Measurements from ENCODE around the gene LGI4.
"Not testable (repeated sequence)": the region's sequence is repeated elsewhere in the genome, so short reads cannot be mapped to it uniquely, and the experiment has no call there.

The LGI4 gene

GRCh38 chr19:35110974-35111373, 23.9 kb downstream of the LGI4 start:
- no peak for DNase-seq (ENCODE audit: extremely low spot score, insufficient read length, low read depth)
- no peak for FAIRE-seq

DNA sequence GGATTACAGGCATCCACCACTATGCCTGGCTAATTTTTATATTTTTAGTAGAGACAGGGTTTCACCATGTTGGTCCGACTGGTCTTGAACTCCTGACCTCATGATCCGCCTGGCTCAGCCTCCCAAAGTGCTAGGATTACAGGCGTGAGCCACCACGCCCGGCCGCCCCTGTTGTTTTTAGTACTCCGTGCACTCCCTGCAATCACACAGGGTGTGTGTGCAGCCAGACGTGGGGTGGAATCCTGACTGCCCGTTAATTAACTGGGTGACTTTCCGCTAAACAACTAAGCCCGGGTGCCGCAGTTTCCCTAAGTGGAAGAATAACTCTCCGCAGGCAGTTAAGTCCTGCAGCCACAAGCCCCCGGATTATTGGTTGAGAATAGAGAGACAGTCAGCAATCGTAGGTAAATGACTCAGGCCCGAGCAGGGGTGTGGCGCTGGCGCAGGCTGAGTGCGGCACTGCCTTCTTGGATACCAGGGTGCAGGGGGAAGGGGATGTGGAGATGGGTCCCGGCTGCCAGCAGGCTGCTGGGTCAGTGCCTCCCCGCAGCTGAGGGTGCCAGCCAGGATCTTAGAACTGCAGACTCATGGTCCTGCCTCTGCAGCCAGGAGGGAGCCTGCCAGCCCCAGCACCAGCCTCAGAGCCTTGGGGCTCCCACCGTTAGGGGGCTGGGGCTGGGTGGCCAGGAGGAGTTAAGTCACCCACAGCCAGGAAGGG, 25.3 kb downstream of the LGI4 start:
- FAIRE-seq (no peak), DNase-seq (ENCODE audit: extremely low spot score, insufficient read length, low read depth) (no peak)

DNA sequence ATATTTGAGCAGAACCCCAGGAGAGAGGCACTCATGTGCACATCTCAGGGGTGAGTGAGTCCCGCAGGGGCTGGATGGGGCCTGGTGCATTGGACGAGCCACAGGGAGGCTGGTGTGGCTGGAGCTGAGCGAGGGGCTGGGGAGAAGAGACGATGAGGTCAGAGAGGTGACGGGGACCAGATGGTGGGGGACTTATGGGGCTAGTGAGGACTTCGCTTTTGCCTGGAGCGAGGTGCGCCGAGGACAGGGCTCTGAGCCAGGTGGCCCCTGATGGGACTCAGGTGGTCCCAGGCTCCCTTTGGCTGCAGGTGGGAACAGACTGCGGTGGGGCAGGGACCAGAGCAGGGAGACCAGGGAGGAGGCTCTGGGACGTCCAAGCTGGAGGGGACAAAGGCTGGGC, 26.1 kb downstream of the LGI4 start:
- FAIRE-seq (no peak), DNase-seq (ENCODE audit: extremely low spot score, insufficient read length, low read depth) (no peak)

DNA sequence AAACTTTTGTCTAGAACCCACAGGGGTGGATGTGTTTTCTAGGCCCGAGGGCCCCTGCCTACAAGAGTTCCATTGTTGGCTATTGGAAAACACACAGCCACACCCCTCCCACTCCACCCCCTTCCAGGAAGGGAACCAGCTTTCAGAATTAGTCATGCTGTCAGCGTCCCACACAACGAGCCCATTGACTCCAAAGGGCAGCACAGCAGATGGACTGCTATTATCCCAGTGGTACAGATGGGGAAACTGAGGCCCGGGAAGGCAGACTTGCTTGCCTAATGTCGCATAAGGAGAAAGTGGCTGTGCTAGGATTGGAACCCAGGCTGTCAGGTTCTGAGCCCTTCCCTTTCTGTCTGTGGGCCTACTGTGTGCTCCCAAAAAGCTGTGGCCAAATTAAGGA, 27.3 kb downstream of the LGI4 start:
- FAIRE-seq (no peak), DNase-seq (ENCODE audit: extremely low spot score, insufficient read length, low read depth) (no peak)

- DNase-seq (ENCODE audit: extremely low spot score, insufficient read length, low read depth) (no peak), FAIRE-seq (no peak)
Measured at GRCh38 chr19:35106898-35107541, 27.8 kb downstream of the LGI4 start.

DNA sequence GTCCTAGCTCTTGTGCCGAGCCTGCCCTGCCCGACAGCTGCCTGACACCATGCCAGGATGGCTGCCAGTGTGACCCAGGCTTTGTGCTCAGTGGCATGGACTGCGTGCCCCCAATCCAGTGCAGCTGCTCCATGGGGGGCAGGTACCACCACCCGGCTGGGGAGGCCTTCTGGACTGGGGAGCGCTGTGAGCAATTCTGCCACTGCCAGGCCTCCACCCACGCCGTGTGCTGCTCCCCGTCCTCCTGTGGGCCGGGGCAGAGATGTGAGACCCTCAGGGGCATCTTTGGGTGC, 28.6 kb downstream of the LGI4 start:
- FAIRE-seq: no peak
- no peak for DNase-seq (ENCODE audit: extremely low spot score, insufficient read length, low read depth)

GRCh38 chr19:35105411-35106290, 29.2 kb downstream of the LGI4 start:
- DNase-seq (ENCODE audit: extremely low spot score, insufficient read length, low read depth) (no peak), FAIRE-seq (no peak)

- DNase-seq (ENCODE audit: extremely low spot score, insufficient read length, low read depth) (no peak), FAIRE-seq (no peak)
Measured at GRCh38 chr19:35105047-35105410, 29.8 kb downstream of the LGI4 start.

DNA sequence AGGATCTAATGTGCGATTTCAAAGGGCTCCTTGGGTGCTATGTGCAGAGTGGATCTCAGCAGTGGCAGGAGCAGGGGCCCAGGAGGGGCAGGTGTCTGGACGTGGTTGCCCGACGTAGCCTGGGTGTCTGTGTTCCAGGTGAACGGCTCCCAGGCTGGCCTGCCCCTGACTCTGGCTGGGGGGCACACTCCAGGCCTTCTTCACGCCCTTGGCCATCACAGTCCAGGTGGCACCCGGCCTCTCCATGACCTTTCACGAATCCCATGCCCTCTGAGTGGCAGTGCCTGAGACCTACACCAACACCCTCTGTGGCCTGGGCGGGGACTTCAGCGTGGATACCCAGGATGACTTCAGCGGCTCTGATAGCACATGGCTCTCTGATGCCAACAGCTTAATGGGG, 30.5 kb downstream of the LGI4 start:
- no peak for FAIRE-seq
- no peak for DNase-seq (ENCODE audit: extremely low spot score, insufficient read length, low read depth)

DNA sequence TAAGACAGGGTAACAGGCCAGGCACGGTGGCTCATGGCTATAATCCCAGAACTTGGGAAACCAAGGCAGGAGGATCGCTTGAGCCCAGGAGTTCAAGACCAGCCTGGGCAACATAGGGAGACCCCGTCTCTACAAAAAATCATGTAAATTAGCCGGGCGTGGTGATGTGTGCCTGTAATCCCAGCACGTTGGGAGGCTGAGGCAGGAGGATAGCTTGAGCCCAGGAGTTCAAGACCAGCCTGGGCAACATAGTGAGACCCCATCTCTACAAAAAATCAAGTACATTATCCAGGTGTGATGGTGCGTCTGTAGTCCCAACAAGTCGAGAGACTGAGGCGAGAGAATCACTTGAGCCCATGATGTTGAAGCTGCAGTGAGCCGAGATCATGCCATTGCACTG, 31.2 kb downstream of the LGI4 start:
- not testable (repeated sequence) for DNase-seq (ENCODE audit: extremely low spot score, insufficient read length, low read depth); FAIRE-seq

GRCh38 chr19:35101949-35102348, 32.9 kb downstream of the LGI4 start:
- not testable (repeated sequence) for FAIRE-seq; DNase-seq (ENCODE audit: extremely low spot score, insufficient read length, low read depth)

GRCh38 chr19:35100588-35101533, 34.0 kb downstream of the LGI4 start:
- no peak for FAIRE-seq

GRCh38 chr19:35099897-35100275, 35.0 kb downstream of the LGI4 start:
- DNase-seq (ENCODE audit: extremely low spot score, insufficient read length, low read depth) (no peak), FAIRE-seq (no peak)

More at GRCh38 chr19:35100588-35101533, 34.0 kb downstream of the LGI4 start:
- DNase-seq (ENCODE audit: extremely low spot score, insufficient read length, low read depth): no peak

DNA sequence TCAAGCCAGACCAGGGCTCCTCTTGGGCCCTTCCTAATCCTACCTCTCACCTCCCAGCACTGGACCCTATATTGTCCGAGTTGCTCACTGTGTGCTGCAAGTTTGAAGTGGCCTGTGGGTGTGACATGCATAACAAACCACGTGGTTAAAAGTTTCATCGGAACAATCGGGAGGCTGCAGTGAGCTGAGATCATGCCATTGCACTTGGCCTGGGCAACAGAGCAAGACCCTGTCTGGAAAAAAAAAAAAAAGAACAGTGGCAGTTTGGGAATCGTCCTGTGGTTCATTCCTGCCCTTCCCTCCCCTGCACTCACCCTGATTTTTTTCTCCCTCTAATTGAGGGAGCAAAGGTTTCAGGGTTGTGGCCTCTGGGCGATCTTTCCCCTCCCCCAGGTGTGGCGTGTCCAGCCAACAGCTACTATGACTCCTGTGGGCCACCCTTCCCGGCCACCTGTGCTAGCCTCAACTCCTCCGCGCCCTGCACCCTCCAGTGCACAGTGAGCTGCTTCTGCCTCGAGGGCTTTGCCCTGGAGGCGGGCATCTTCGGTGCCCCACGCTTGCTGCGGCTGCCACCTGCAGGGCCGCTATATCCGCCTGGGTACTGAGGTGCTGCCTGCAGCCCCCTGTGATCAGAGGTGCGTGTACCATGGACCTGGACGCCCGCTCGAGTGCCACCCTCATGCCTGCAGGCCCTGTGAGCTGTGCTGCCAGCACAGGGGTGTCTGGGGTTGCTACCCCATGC, 35.5 kb downstream of the LGI4 start:
- DNase-seq (ENCODE audit: extremely low spot score, insufficient read length, low read depth) (no peak), FAIRE-seq (no peak)

- DNase-seq (ENCODE audit: extremely low spot score, insufficient read length, low read depth) (no peak), FAIRE-seq (no peak)
Measured at GRCh38 chr19:35098413-35099049, 36.3 kb downstream of the LGI4 start.

GRCh38 chr19:35095667-35096368, 39.0 kb downstream of the LGI4 start:
- FAIRE-seq: no peak
- DNase-seq (ENCODE audit: extremely low spot score, insufficient read length, low read depth): no peak

GRCh38 chr19:35094656-35095055, 40.2 kb downstream of the LGI4 start:
- FAIRE-seq: no peak

GRCh38 chr19:35093941-35094647, 40.8 kb downstream of the LGI4 start:
- FAIRE-seq (no peak), DNase-seq (ENCODE audit: extremely low spot score, insufficient read length, low read depth) (no peak)

More at GRCh38 chr19:35094656-35095055, 40.2 kb downstream of the LGI4 start:
- DNase-seq (ENCODE audit: extremely low spot score, insufficient read length, low read depth): no peak

All from GM18507 (cell line).